ENCODE results near the gene GLRA1.

The GLRA1 gene

DNA sequence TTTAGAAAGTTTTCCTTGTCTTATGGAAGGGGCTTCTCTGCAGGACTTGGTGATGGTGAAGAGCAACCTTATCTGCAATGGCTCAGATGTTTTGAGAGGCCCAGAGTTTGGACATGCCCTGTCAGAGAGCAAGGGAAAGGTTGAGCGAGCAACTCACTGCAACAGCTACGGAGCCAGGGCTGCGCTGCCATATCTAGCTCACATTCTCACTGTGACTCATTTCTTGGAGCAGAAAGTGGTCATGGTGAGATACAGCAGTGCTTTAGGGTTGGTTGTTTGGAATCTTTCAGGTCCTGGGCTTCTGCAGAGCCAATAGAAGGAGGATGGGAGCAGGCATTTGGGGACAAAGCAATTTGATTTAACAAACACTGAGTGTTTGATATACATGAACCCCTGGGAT, 12.3 kb downstream of the GLRA1 start:
- DNase-seq (ENCODE audit: low spot score): no peak
- TF ChIP-seq, protein P1, sequence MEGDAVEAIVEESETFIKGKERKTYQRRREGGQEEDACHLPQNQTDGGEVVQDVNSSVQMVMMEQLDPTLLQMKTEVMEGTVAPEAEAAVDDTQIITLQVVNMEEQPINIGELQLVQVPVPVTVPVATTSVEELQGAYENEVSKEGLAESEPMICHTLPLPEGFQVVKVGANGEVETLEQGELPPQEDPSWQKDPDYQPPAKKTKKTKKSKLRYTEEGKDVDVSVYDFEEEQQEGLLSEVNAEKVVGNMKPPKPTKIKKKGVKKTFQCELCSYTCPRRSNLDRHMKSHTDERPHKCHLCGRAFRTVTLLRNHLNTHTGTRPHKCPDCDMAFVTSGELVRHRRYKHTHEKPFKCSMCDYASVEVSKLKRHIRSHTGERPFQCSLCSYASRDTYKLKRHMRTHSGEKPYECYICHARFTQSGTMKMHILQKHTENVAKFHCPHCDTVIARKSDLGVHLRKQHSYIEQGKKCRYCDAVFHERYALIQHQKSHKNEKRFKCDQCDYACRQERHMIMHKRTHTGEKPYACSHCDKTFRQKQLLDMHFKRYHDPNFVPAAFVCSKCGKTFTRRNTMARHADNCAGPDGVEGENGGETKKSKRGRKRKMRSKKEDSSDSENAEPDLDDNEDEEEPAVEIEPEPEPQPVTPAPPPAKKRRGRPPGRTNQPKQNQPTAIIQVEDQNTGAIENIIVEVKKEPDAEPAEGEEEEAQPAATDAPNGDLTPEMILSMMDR (IDR thresholded peaks at IDR 0.05; ENCODE audit: borderline replicate concordance, control extremely low read depth, extremely low read depth, insufficient read depth, missing control alignments): no peak
- in situ Hi-C loops (cut with MboI; ENCODE audit: low sequenced_read_pairs, unreplicated experiment): no loop called here

DNA sequence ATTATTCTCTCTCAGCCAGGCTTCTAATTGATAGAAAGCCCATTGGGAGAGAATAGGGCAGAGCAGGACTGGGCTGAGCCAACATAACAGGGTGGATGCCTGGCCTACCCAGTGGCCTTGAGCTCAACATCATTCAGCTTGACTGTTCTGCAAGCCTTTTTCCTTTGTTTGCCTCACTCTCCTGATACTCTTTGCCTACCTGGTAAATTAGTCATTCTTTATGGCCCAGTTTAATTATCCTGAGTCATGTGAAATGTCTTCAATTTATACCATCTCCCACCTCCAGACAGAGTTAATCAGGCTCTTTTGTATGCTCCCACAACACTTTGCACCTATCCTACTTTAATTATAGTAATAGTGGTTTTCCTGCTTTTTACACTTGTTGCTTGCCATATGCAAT, 13.6 kb downstream of the GLRA1 start:
- TF ChIP-seq, protein P1 (IDR thresholded peaks at IDR 0.05; ENCODE audit: borderline replicate concordance, control extremely low read depth, extremely low read depth, insufficient read depth, missing control alignments): no peak
- in situ Hi-C loops (cut with MboI; ENCODE audit: low sequenced_read_pairs, unreplicated experiment): no loop called here
- DNase-seq (ENCODE audit: low spot score): no peak

DNA sequence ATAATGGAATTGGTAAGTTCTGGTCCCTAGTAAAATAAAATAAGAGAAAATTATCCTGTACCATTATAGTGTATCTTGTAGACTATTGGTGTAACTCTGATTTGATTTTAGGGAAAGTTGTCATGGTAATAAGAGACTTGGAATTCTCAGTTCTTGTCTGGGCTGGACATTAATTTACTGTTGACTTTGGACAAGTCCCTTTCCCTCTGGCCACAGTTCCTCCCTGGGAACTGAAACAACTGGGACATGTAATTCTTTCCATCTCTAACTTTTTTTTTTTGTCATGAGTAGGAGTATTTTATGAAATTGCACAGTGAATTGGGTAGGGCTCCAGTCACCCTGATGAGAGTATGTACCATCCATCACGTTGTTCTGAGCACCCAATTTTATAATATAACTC, 15.0 kb downstream of the GLRA1 start:
- in situ Hi-C loops (cut with MboI; ENCODE audit: low sequenced_read_pairs, unreplicated experiment): no loop called here
- TF ChIP-seq, protein P1 (IDR thresholded peaks at IDR 0.05; ENCODE audit: borderline replicate concordance, control extremely low read depth, extremely low read depth, insufficient read depth, missing control alignments): no peak
- no peak for DNase-seq (ENCODE audit: low spot score)

DNA sequence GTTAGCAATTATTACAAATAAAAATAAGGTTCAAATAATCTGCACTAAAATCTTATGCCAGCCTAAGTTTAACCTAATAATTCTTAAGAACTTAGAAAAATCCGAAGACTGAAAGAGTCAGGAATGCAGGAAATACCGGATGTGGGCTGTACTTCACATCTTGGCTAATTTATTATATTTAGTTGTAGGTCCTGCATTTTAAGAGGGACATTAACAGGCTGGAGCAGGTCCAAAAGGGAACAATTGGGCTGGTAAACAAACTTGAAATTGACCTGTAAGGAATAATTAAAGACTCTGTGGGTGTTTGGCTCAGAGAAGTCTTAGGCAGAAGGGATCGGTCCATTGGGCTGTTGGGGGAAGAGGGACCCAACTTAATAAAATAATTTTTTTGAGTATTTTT, 18.4 kb downstream of the GLRA1 start:
- TF ChIP-seq, protein P1 (IDR thresholded peaks at IDR 0.05; ENCODE audit: borderline replicate concordance, control extremely low read depth, extremely low read depth, insufficient read depth, missing control alignments): no peak
- in situ Hi-C loops (cut with MboI; ENCODE audit: low sequenced_read_pairs, unreplicated experiment): no loop called here
- DNase-seq (ENCODE audit: low spot score): no peak

DNA sequence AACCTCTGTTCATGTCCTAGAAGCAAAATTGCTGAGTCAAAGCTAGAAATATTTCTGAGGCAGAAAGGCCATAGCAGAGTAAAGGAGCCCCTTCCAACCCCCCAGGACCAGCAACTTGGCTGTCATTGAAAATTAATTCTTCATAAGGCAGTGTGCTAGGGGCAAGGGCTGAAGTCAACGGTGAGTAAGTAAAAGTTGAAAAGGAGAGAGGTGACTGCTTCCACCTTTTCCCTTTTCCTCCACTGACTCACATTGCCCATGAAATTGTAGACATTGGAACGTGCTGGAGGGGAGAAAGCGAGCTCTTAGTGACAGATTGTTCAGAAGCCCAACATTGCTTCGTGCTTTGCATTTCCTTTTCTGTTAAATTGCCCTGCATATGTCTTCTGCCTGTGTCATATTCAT, 19.1 kb downstream of the GLRA1 start:
- in situ Hi-C loops (cut with MboI; ENCODE audit: low sequenced_read_pairs, unreplicated experiment): no loop called here
- DNase-seq (ENCODE audit: low spot score): no peak
- TF ChIP-seq, protein P1 (IDR thresholded peaks at IDR 0.05; ENCODE audit: borderline replicate concordance, control extremely low read depth, extremely low read depth, insufficient read depth, missing control alignments): no peak

DNA sequence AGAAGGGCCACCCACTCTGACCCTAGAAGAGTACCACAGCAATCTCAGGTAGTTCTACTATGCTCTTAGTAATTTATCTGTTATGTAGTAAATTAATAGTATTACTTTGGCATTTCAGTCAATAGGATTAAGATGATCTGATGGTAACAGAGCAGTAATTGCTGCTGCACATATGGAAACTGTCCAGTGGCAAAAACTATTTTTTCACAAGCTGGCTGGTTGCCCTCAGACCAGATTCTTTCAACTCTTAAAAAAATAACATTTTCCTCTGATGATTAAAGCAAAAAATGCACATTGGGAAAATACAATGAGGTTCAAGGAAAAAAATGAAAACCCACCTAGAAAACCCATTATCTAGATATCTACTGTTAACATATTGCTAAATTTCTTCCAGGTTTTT, 19.7 kb downstream of the GLRA1 start:
- TF ChIP-seq, protein P1 (IDR thresholded peaks at IDR 0.05; ENCODE audit: borderline replicate concordance, control extremely low read depth, extremely low read depth, insufficient read depth, missing control alignments): no peak
- in situ Hi-C loops (cut with MboI; ENCODE audit: low sequenced_read_pairs, unreplicated experiment): no loop called here
- DNase-seq (ENCODE audit: low spot score): no peak

DNA sequence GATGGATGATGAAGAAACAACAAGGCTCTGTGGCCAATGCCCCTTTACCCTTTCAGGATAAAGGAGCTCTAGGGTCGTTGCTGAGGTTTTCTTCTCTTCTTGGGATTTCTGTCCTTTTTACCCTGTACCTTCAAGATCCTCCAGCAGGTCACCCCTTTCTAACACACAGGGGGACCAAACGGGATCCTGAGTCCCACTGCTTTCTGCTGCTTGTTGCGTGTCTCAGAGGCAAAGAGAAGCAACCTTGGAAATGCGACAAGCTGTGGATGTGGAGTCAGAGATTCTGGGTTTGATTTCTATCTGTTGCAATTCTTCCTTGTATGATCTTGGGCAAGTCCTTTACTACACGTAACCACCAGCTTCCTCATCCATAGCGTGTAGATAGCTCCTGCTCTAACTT, 20.5 kb downstream of the GLRA1 start:
- TF ChIP-seq, protein P1 (IDR thresholded peaks at IDR 0.05; ENCODE audit: borderline replicate concordance, control extremely low read depth, extremely low read depth, insufficient read depth, missing control alignments): no peak
- in situ Hi-C loops (cut with MboI; ENCODE audit: low sequenced_read_pairs, unreplicated experiment): no loop called here
- DNase-seq (ENCODE audit: low spot score): no peak

Data from GM13976 (cell line).